ENCODE results near the gene GP9. TPM values are rescaled to one million over a fixed set of nuclear protein-coding genes. Genes with fewer than 3 reads are reported as not detected.
"Not testable (repeated sequence)": the region's sequence is repeated elsewhere in the genome, so short reads cannot be mapped to it uniquely, and the experiment has no call there.

Gene GP9
- total RNA-seq, 6 donors from 2014 or later, result 0.47 to 12.0 (median 4.3) TPM; not detected in 1

- H3K27me3 ChIP-seq, result no peaks in the 10 kb centered on the region
- WGBS, 2 donors, result 79 to 81% methylated on average over 6 to 8 of the region's 8 CpGs
- peaks cover 2 to 56% (median 18%) of the 10 kb centered on the region in 4 donors for H3K36me3 ChIP-seq
- H3K9me3 ChIP-seq, result no peaks in the 10 kb centered on the region
- no peak for ATAC-seq (ENCODE audit: low FRiP score in 2 of 2)
- no peak overlapping the region for H3K27ac ChIP-seq
- DNase-seq, result no peak
- H3K4me3 ChIP-seq, result no peak overlapping the region
- peaks cover 16 to 28% (median 19%) of the 10 kb centered on the region in 4 donors for H3K4me1 ChIP-seq
- TF ChIP-seq CTCF (IDR thresholded peaks at IDR 0.05) (no peak), EP300 (IDR thresholded peaks at IDR 0.05) (no peak), POLR2AphosphoS5 (IDR thresholded peaks at IDR 0.05) (no peak), POLR2A (IDR thresholded peaks at IDR 0.05) (no peak)
Observed at GRCh38 chr3:129107793-129108192, 47.2 kb downstream of the GP9 start.

- Histone ChIP-seq H3K36me3 (peaks cover 2 to 71% (median 21%) of the 10 kb centered on the region in 4 donors), H3K4me1 (peaks cover 24 to 46% (median 27%) of the 10 kb centered on the region in 4 donors)
- not testable (repeated sequence) for ATAC-seq (ENCODE audit: low FRiP score in 2 of 2); H3K9me3 ChIP-seq; H3K4me3 ChIP-seq; H3K27ac ChIP-seq; DNase-seq; H3K27me3 ChIP-seq
- 95 to 96% methylated on average over 10 of the region's 10 CpGs for WGBS, 2 donors
Observed at GRCh38 chr3:129111076-129111780, 50.6 kb downstream of the GP9 start.

Other genes starting within 250 kb of the GP9 start
- gene ACAD9, start 181.2 kb upstream of the GP9 start, total RNA-seq, result 10 to 100 TPM; 32.5 to 80.7 (median 44.0) TPM
- gene CFAP92, start 66.7 kb upstream of the GP9 start, total RNA-seq, result 10 to 100 TPM in 2 of 6 donors, 1 to 10 TPM in 3, under 1 TPM in 1; 0.66 to 21.3 (median 5.0) TPM
- 10 to 100 TPM in 3 of 6 donors, 1 to 10 TPM in 3; 3.1 to 20.6 (median 11.4) TPM for gene EFCC1, start 59.5 kb upstream of the GP9 start, total RNA-seq
- 10 to 100 TPM; 19.0 to 54.2 (median 34.0) TPM for gene RAB43, start 61.0 kb downstream of the GP9 start, total RNA-seq
- gene ISY1, start 100.3 kb downstream of the GP9 start, total RNA-seq, result 10 to 100 TPM; 14.2 to 34.8 (median 19.6) TPM
- 100 to 1,000 TPM; 185 to 426 (median 312) TPM for gene CNBP, start 123.1 kb downstream of the GP9 start, total RNA-seq
- gene COPG1, start 188.8 kb downstream of the GP9 start, total RNA-seq, result 100 to 1,000 TPM; 108 to 191 (median 171) TPM
- 10 to 100 TPM; 27.0 to 38.0 (median 31.1) TPM for gene HMCES, start 218.1 kb downstream of the GP9 start, total RNA-seq